Measurements from ENCODE around the gene COX5A. TPM values are rescaled to one million over a fixed set of nuclear protein-coding genes. Genes with fewer than 3 reads are reported as not detected.

Gene COX5A
- total RNA-seq, 1 experiment from 2014 or later = 307 TPM

DNA sequence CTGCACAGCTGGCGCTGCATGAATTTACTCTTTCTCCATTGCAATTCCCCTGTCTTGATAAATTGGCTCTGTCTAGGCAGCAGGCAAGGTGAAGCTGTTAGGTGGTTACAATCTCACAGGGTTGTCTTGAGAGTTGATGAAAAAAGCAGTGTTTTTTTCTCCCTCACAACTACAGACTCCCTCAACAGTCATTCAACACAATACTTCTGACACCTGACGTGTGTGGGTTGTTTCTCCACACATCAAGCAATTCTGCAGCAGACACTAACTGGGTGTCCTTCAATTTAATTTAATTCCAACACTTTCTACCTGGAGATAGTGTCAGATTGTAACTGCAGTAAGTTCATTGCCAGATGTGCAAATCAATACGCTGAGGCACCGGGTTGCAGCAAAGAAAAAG lies 59.6 kb downstream of the COX5A start (continued):
- TF ChIP-seq, protein P1, sequence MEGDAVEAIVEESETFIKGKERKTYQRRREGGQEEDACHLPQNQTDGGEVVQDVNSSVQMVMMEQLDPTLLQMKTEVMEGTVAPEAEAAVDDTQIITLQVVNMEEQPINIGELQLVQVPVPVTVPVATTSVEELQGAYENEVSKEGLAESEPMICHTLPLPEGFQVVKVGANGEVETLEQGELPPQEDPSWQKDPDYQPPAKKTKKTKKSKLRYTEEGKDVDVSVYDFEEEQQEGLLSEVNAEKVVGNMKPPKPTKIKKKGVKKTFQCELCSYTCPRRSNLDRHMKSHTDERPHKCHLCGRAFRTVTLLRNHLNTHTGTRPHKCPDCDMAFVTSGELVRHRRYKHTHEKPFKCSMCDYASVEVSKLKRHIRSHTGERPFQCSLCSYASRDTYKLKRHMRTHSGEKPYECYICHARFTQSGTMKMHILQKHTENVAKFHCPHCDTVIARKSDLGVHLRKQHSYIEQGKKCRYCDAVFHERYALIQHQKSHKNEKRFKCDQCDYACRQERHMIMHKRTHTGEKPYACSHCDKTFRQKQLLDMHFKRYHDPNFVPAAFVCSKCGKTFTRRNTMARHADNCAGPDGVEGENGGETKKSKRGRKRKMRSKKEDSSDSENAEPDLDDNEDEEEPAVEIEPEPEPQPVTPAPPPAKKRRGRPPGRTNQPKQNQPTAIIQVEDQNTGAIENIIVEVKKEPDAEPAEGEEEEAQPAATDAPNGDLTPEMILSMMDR (IDR thresholded peaks at IDR 0.05 in 2 of 3, conservative IDR thresholded peaks at IDR 0.05 in 1 of 3; ENCODE audit: borderline replicate concordance in 1 of 3, insufficient read depth in 1 of 3, low read depth in 2 of 3, low read length in 2 of 3) = no peak
- TF ChIP-seq ZFX (IDR thresholded peaks at IDR 0.05) = no peak
- TF ChIP-seq ELF1 (IDR thresholded peaks at IDR 0.05; ENCODE audit: borderline replicate concordance, low read depth) = no peak
- no peak for TF ChIP-seq CBX3 (IDR thresholded peaks at IDR 0.05; ENCODE audit: low read depth)
- TF ChIP-seq, protein P2, sequence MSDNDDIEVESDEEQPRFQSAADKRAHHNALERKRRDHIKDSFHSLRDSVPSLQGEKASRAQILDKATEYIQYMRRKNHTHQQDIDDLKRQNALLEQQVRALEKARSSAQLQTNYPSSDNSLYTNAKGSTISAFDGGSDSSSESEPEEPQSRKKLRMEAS (IDR thresholded peaks at IDR 0.05) = no peak
- TF ChIP-seq YY1 (IDR thresholded peaks at IDR 0.05; ENCODE audit: extremely low read depth, insufficient replicate concordance, low read depth, low read length) = no peak
- no peak for TF ChIP-seq SP1 (IDR thresholded peaks at IDR 0.05; ENCODE audit: low read depth)
- TF ChIP-seq, protein P3, sequence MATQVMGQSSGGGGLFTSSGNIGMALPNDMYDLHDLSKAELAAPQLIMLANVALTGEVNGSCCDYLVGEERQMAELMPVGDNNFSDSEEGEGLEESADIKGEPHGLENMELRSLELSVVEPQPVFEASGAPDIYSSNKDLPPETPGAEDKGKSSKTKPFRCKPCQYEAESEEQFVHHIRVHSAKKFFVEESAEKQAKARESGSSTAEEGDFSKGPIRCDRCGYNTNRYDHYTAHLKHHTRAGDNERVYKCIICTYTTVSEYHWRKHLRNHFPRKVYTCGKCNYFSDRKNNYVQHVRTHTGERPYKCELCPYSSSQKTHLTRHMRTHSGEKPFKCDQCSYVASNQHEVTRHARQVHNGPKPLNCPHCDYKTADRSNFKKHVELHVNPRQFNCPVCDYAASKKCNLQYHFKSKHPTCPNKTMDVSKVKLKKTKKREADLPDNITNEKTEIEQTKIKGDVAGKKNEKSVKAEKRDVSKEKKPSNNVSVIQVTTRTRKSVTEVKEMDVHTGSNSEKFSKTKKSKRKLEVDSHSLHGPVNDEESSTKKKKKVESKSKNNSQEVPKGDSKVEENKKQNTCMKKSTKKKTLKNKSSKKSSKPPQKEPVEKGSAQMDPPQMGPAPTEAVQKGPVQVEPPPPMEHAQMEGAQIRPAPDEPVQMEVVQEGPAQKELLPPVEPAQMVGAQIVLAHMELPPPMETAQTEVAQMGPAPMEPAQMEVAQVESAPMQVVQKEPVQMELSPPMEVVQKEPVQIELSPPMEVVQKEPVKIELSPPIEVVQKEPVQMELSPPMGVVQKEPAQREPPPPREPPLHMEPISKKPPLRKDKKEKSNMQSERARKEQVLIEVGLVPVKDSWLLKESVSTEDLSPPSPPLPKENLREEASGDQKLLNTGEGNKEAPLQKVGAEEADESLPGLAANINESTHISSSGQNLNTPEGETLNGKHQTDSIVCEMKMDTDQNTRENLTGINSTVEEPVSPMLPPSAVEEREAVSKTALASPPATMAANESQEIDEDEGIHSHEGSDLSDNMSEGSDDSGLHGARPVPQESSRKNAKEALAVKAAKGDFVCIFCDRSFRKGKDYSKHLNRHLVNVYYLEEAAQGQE (IDR thresholded peaks at IDR 0.05; ENCODE audit: low read depth) = no peak
- TF ChIP-seq JUND (IDR thresholded peaks at IDR 0.05) = no peak
